B cell (primary cell): ENCODE data around the gene MYCBP. TPM values are rescaled to one million over a fixed set of nuclear protein-coding genes. Genes with fewer than 3 reads are reported as not detected.

Experiments
- ATAC-seq: fragments of 200-7000 bp; cut with Tn5 transposase; one replicate; pipeline ENCODE4 v1.10.0; 2021; ENCODE audit warnings: low read depth, mild to moderate bottlenecking, moderate number of reproducible peaks, moderate library complexity
- CTCF ChIA-PET: fragments of 350-600 bp; sonication (Branson Sonifier 250); formaldehyde crosslinking; loops from one replicate; lab custom pipeline; 2021; ENCODE audit warnings: antibody characterized with exemption, inconsistent platforms; lab: Charles Lee
- POLR2A ChIA-PET: fragments of 350-600 bp; sonication (Branson Sonifier 250); formaldehyde crosslinking; loops from one replicate; lab custom pipeline; 2021; ENCODE audit warnings: antibody characterized with exemption; lab: Charles Lee
- DNase-seq: peaks from one replicate; pipeline ENCODE4 v3.0.0; 2013
- H2AFZ ChIP-seq: 2 replicates; pipeline ENCODE4 v1.6.1; 2012; ENCODE audit warnings: mild to moderate bottlenecking, low read depth, low read length; ENCODE audit not compliant: insufficient read depth, poor library complexity, severe bottlenecking
- H3K27ac ChIP-seq, 2 donors: 1 replicate in 1 of 2; 2 replicates in 1 of 2; pipeline ENCODE4 v1.5.1; 2012 to 2013; ENCODE audit warnings: low read length in 2 of 2, mild to moderate bottlenecking in 2 of 2, moderate library complexity in 1 of 2
- H3K27me3 ChIP-seq, 4 experiments: fragments of 200-600 bp in 1 of 4; sonication (generic) in 1 of 4; replicated peaks in 1 of 4; 1 replicate in 2 of 4; 2 replicates in 2 of 4; pipeline versions ENCODE4 v1.6.1 to v1.7.0; 2013 to 2016; ENCODE audit warnings: low read length in 3 of 4, mild to moderate bottlenecking in 2 of 4, mixed read lengths in 1 of 4, moderate library complexity in 1 of 4; ENCODE audit not compliant: insufficient read depth in 4 of 4, control insufficient read depth in 3 of 4; ENCODE audit errors: control extremely low read depth in 1 of 4
- H3K36me3 ChIP-seq, 2 experiments: replicated peaks in 1 of 2; 1 replicate in 1 of 2; 2 replicates in 1 of 2; pipeline versions ENCODE4 v1.6.1 to v1.7.1; 2013; ENCODE audit warnings: low read length in 1 of 2; ENCODE audit not compliant: insufficient read depth in 2 of 2, control insufficient read depth in 1 of 2; ENCODE audit errors: control extremely low read depth in 1 of 2, extremely low read depth in 1 of 2
- H3K4me1 ChIP-seq, 2 donors: fragments of 200-600 bp in 1 of 2; sonication (generic) in 1 of 2; 1 replicate in 1 of 2; 2 replicates in 1 of 2; pipeline versions ENCODE4 v1.5.1 to v1.6.1; 2013 to 2017; ENCODE audit warnings: low read length in 2 of 2; ENCODE audit not compliant: control insufficient read depth in 2 of 2, insufficient read depth in 2 of 2
- H3K4me2 ChIP-seq: replicated peaks from 2 replicates; pipeline ENCODE3; 2012; ENCODE audit warnings: mild to moderate bottlenecking, low read depth, low read length; ENCODE audit not compliant: poor library complexity, severe bottlenecking
- H3K4me3 ChIP-seq, 5 experiments: fragments of 200-600 bp in 1 of 5; sonication (generic) in 1 of 5; 1 replicate in 3 of 5; 2 replicates in 2 of 5; pipeline versions ENCODE4 v1.5.1 to v1.7.0; 2011 to 2016; ENCODE audit warnings: low read length in 4 of 5, mild to moderate bottlenecking in 4 of 5, low read depth in 2 of 5, control low read depth in 1 of 5, moderate library complexity in 1 of 5; ENCODE audit not compliant: insufficient read depth in 1 of 5; ENCODE audit errors: control extremely low read depth in 1 of 5, extremely low read depth in 1 of 5
- H3K79me2 ChIP-seq: fragments of 200-600 bp; sonication (generic); one replicate; pipeline ENCODE4 v1.6.0; 2016; ENCODE audit warnings: low read length; ENCODE audit not compliant: control insufficient read depth, insufficient read depth
- H3K9ac ChIP-seq: fragments of 200-600 bp; sonication (generic); 2 replicates; pipeline ENCODE4 v1.6.1; 2017; ENCODE audit warnings: mild to moderate bottlenecking, low read length, moderate library complexity
- H3K9me3 ChIP-seq, 3 donors: one replicate each; pipeline versions ENCODE4 v1.6.1 to v1.7.1; 2013; ENCODE audit warnings: low read length in 2 of 3; ENCODE audit not compliant: control insufficient read depth in 2 of 3, insufficient read depth in 1 of 3; ENCODE audit errors: control extremely low read depth in 1 of 3
- H4K20me1 ChIP-seq: 2 replicates; pipeline ENCODE4 v1.6.0; 2012; ENCODE audit warnings: mild to moderate bottlenecking, low read length; ENCODE audit not compliant: insufficient read depth, control insufficient read depth, poor library complexity, severe bottlenecking
- H3K27ac Mint-ChIP-seq: one replicate; pipeline ENCODE4 v1.8.0; 2021; ENCODE audit warnings: mixed read lengths
- H3K27me3 Mint-ChIP-seq: one replicate; pipeline ENCODE4 v1.8.0; 2021; ENCODE audit warnings: mixed read lengths
- H3K4me1 Mint-ChIP-seq: one replicate; pipeline ENCODE4 v1.8.0; 2021; ENCODE audit warnings: mixed read lengths
- H3K4me3 Mint-ChIP-seq: one replicate; pipeline ENCODE4 v1.8.0; 2021; ENCODE audit warnings: mixed read lengths
- H3K9me3 Mint-ChIP-seq: one replicate; pipeline ENCODE4 v1.8.0; 2022; ENCODE audit warnings: mixed read lengths; ENCODE audit not compliant: insufficient read depth
- EZH2 ChIP-seq: IDR thresholded peaks from 2 replicates; pipeline ENCODE4 v1.6.1; 2012; ENCODE audit warnings: borderline replicate concordance, low read depth, mild to moderate bottlenecking, moderate library complexity, low read length; ENCODE audit not compliant: insufficient read depth, poor library complexity, severe bottlenecking
- WGBS: methylation state at CpG from one replicate; pipeline ENCODE4 v1.1.5; 2013; ENCODE audit warnings: missing lambda C conversion rate; ENCODE audit not compliant: insufficient coverage; 5-methylcytosine and 5-hydroxymethylcytosine counted together
- intact Hi-C: fragments of 100-400 bp; cut with micrococcal nuclease; formaldehyde crosslinking; loops from one replicate; pipeline ENCODE4 v1.10.0; 2022
- polyA plus RNA-seq: library from polyadenylated mRNA; depleted of rRNA; stranded (reverse); fragments of >200 nt; gene quantifications from 2 replicates; pipeline ENCODE4 v1.2.3, GENCODE V29; 2012
- total RNA-seq, 2 donors: library from RNA; stranded (reverse); fragments of 120-200 nt in 1 of 2; gene quantifications; 1 replicate in 1 of 2; 2 replicates in 1 of 2; pipeline versions ENCODE4 v1.2.3 to v1.2.4, GENCODE V29; 2013 to 2022
- TF ChIP-seq, protein P1 (sequence below): fragments of 200-600 bp; IDR thresholded peaks from one replicate; pipeline ENCODE4 v1.8.0; 2022; ENCODE audit warnings: antibody characterized with exemption, mild to moderate bottlenecking

The MYCBP gene
- total and polyA plus RNA-seq, 2 donors (not counting 1 experiment from before 2014, with no cell fraction given), result 3.1 to 7.8 TPM

DNA sequence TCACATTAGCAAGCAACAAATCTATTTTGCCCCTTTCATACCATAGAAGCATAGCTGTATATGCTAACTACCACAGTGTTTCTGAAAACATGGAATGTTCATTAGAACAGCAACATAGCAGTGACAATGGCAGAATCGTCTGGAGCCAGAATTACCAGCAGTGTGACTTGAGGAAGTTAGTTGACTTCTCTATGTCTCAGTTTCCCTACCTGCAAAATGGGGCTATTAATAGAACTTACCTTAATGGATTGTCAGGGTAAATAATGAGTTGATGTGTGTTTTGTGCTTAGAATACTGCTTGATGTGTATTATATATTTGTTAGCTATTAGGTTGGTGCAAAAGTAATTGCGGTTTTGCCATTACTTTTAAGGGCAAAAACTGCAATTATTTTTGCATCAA lies 23.0 kb upstream of the MYCBP start:
- TF ChIP-seq EZH2, result no peak
- TF ChIP-seq, protein P1, sequence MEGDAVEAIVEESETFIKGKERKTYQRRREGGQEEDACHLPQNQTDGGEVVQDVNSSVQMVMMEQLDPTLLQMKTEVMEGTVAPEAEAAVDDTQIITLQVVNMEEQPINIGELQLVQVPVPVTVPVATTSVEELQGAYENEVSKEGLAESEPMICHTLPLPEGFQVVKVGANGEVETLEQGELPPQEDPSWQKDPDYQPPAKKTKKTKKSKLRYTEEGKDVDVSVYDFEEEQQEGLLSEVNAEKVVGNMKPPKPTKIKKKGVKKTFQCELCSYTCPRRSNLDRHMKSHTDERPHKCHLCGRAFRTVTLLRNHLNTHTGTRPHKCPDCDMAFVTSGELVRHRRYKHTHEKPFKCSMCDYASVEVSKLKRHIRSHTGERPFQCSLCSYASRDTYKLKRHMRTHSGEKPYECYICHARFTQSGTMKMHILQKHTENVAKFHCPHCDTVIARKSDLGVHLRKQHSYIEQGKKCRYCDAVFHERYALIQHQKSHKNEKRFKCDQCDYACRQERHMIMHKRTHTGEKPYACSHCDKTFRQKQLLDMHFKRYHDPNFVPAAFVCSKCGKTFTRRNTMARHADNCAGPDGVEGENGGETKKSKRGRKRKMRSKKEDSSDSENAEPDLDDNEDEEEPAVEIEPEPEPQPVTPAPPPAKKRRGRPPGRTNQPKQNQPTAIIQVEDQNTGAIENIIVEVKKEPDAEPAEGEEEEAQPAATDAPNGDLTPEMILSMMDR, result no peak
- ATAC-seq (no peak), DNase-seq (no peak)
- Histone ChIP-seq H3K27ac (no peak overlapping the region), H3K36me3 (no peaks in the 10 kb centered on the region), H3K4me3 (no peak overlapping the region), H2AFZ (no peak overlapping the region), H3K4me1 (no peaks in the 10 kb centered on the region), H4K20me1 (no peaks in the 10 kb centered on the region), H3K79me2 (no peaks in the 10 kb centered on the region), H3K9me3 (no peaks in the 10 kb centered on the region), H3K27me3 (no peaks in the 10 kb centered on the region), H3K9ac (no peak overlapping the region), H3K4me2 (no peak overlapping the region)
- WGBS, result 100% methylated on average over 1 of the region's 2 CpGs
- Mint-ChIP-seq H3K4me1 (no peaks in the 10 kb centered on the region), H3K4me3 (no peak overlapping the region), H3K9me3 (no peaks in the 10 kb centered on the region), H3K27ac (no peak overlapping the region), H3K27me3 (no peaks in the 10 kb centered on the region)
- intact Hi-C loops, result no loop called here
- CTCF ChIA-PET, result no interaction called here
- POLR2A ChIA-PET, result no interaction called here

DNA sequence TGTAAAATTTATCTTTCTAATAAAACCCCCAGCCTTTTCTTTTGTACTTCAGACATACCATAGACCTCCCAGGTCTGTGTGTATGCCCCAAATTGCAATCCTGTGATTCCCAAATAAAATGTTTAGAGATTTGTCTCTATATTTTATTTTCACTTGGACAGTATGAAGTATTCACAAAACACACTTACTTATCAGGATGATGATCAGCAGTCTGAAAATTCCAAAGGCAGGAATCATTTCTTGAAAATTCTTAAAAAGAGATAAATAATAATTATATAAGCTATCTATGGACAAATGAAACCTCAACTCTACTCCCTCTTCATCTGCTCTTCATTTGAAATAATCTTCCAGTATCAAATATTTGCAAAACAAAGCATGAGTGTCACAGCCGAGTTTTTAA lies 19.8 kb upstream of the MYCBP start:
- Mint-ChIP-seq H3K9me3 (no peaks in the 10 kb centered on the region), H3K27ac (no peak overlapping the region), H3K27me3 (no peaks in the 10 kb centered on the region), H3K4me3 (no peak overlapping the region), H3K4me1 (no peaks in the 10 kb centered on the region)
- no peak for DNase-seq
- H3K36me3 ChIP-seq, result no peaks in the 10 kb centered on the region
- no peak for ATAC-seq
- ChIA-PET CTCF (interaction anchor here (0.6 kb wide), 1 partner anchor 10 kb away, joined by 4 read pairs; no protein-coding TSS in a partner anchor), POLR2A (no interaction called here)
- no peak overlapping the region for H3K4me2 ChIP-seq
- H4K20me1 ChIP-seq, result no peaks in the 10 kb centered on the region
- H3K27me3 ChIP-seq, result no peaks in the 10 kb centered on the region
- H3K4me1 ChIP-seq, result no peaks in the 10 kb centered on the region
- WGBS, result no CpG with 5 or more reads among the region's 1 CpG
- intact Hi-C loops, result no loop called here
- H3K9ac ChIP-seq, result no peak overlapping the region
- no peak overlapping the region for H3K4me3 ChIP-seq
- H3K9me3 ChIP-seq, result no peaks in the 10 kb centered on the region
- TF ChIP-seq EZH2, result no peak
- TF ChIP-seq, protein P1, result no peak
- H3K27ac ChIP-seq, result no peak overlapping the region
- H3K79me2 ChIP-seq, result no peaks in the 10 kb centered on the region
- no peak overlapping the region for H2AFZ ChIP-seq
